Jurkat, Clone E6-1 (cell line): Measurements from ENCODE around the gene ETV7. TPM values are rescaled to one million over a fixed set of nuclear protein-coding genes. Genes with fewer than 3 reads are reported as not detected.
"Not testable (repeated sequence)": the region's sequence is repeated elsewhere in the genome, so short reads cannot be mapped to it uniquely, and the experiment has no call there.

Experiments
- DNase-seq: peaks from one replicate; pipeline ENCODE4 v3.0.0-alpha.2; 2011; ENCODE audit warnings: low read depth, low spot score
- H3K4me3 ChIP-seq: 2 replicates; pipeline ENCODE4 v1.5.1; 2011; ENCODE audit warnings: mild to moderate bottlenecking, low read length, control low read depth, moderate library complexity
- polyA plus RNA-seq: library from polyadenylated mRNA; unstranded; fragments of >200 nt; gene quantifications from one replicate; pipeline ENCODE4 v1.2.1, GENCODE V29; 2012; ENCODE audit warnings: missing spikeins; ENCODE audit not compliant: insufficient read length, insufficient read depth

Gene ETV7
- not detected for polyA plus RNA-seq

DNA sequence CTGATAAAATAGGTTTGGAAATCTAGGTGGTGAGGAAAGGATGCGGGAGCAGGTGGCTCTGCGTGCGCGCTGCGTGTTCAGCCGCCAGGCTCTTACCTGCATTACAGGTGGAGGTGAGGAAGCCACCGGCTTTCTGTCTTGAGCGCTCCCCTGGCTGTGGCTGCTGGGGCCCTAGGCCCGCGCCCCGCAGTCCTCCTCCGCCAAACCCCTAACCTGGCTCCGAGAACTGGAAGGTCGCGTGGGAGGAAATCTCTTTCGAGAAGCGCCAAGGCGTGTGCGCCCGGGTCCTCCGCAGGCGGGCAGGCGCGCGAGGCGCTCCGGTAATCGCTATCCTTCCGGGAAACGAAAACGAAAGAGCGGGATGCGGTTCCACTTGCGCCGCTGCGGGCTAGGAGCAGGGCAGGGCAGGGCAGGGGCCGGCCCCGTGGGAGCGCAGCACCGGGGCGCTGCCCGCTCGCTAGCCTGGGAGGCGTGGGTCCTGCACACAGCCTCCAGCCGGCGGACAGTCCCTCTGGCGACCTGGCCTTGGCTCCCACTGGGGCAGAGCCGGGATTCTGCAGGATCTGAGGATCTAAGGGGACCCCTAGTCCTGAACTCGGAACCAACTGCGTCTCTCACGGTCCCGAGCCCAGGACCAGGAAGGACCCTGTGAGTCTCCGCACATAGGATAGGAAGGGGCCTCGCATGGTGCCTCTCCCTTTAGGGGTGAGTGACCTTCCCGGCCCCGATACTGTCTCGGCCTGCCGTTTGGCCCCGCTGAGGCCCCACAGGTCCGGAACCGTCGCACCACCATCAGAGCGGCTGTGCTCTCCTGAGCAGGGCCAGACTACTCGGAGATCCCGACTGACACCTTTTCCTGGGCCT is at the start of gene ETV7:
Gene ETV7 (minus strand): TSS at position 230 of the 864 bp plus-strand sequence. CDS start 128 bp downstream, at position 102.
- no peak within 1 kb of the TSS; the same call in 1 of the 2 replicates for H3K4me3 ChIP-seq
- no peak for DNase-seq

- DNase-seq = no peak
- H3K4me3 ChIP-seq = no peak overlapping the region
These were observed 49.0 kb upstream of the ETV7 start for GRCh38 chr6:36436466-36436865.

DNA sequence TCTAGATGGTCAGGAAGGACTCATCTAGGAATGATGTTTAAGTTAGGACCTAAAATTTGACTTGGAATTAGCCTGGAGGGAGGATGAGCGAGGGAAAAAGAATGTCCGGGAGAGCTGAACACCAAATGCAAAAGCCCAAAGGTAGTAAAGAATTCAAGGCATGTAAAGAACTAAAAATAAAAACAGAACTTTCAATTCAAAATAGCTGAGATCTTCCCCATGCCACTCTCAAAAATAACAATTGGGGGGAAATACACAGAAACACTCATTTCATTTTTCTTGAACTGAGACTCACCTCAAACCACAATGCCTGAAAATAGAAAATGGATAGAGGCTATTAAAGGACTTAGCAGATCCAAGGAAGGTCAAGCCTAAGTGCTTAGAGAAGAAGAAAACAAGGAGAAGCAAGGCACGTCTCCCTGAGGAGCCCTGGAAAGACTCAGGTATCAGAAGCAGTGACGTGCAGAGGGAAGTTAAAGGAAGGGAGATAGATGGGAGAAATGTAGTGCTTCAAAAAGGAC is 44.7 kb upstream of the ETV7 start:
- H3K4me3 ChIP-seq = no peak overlapping the region
- no peak for DNase-seq

- H3K4me3 ChIP-seq = no peak overlapping the region
- DNase-seq = no peak
These were observed 43.7 kb upstream of the ETV7 start for GRCh38 chr6:36431197-36431596.

DNA sequence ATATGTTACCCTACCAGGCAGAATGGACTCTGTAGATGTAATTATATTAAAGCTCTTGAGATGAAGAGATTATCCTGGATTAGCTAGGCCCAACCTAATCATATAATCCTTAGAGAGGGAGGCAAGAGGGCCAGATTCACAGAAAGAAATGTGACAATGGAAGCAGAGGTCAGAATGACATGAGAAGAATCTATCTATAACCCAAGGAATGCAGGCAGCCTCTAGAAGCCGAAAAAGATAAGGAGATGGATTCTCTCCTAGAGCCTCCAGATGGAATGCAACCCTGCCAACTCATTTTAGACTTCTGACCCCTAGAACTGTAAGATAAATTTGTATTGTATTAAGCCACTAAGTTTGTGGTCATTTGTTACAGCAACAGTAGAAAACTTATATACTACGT is 42.9 kb upstream of the ETV7 start:
- DNase-seq = no peak
- H3K4me3 ChIP-seq = no peak overlapping the region

DNA sequence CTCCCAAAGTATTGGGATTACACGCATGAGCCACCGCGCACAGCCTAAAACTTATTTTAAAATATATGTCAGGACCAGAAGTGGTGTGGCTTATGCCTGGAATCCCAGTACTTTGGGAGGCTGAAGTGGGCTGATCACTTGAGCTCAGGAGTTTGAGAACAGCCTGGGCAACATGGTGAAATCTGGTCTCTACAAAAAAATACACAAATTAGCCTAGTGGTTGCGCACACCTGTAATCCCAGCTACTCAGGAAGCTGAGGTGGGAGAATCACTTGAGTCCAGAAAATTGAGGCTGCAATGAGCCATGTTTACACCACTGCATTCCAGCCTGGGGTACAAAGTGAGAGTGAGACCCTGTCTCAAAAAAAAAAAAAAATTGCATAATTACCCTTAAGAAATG is 41.4 kb upstream of the ETV7 start:
- no peak for DNase-seq

GRCh38 chr6:36426622-36427021 is 39.2 kb upstream of the ETV7 start:
- H3K4me3 ChIP-seq = no peak overlapping the region
- DNase-seq = no peak

More for the DNA sequence above, 41.4 kb upstream of the ETV7 start:
- H3K4me3 ChIP-seq = no peak overlapping the region

DNA sequence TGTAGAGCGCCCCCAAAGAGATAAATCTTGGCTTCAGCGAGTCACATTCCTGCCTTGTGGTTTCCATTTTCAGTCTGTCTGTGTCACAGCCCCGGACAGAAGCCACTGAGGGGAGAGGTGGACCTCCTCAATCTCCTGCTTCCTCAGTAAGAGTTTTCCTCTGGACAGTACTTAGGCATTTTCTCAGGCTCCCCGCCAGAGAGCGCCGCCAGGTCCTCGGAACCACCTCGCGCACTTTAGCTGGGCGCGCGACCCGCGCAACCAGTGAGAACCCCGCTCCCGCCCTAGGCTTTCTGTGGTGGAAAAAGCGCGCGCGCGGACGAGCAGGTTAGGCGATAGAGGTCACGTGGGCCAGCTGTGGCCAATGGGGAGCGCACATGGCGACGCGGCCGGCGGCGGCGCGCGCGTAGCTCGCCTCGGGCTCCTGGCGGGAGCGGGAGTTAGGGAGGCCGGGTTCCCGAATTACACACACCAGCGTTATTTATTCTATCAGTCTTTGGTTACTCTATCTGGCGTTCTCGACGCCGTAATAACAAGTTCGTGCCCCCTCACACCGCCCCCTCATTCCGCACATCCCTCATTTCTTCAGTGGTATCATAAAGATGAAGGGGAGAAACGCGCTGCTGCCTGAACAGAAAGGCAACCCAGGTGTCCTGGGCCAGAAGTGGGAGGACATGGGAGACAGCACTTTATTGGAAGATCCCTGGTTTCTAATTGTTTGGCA is 35.8 kb upstream of the ETV7 start:
- peak; percentile 95 for DNase-seq
- peak overlapping the region; percentile 66 for H3K4me3 ChIP-seq

GRCh38 chr6:36422714-36423100 is 35.2 kb upstream of the ETV7 start:
- no peak for DNase-seq
- peak overlapping the region; percentile 66 for H3K4me3 ChIP-seq

- H3K4me3 ChIP-seq = no peak overlapping the region
- no peak for DNase-seq
These were observed 31.8 kb upstream of the ETV7 start for GRCh38 chr6:36419310-36419709.

GRCh38 chr6:36418558-36418957 is 31.1 kb upstream of the ETV7 start:
- no peak for DNase-seq
- H3K4me3 ChIP-seq = no peak overlapping the region

DNA sequence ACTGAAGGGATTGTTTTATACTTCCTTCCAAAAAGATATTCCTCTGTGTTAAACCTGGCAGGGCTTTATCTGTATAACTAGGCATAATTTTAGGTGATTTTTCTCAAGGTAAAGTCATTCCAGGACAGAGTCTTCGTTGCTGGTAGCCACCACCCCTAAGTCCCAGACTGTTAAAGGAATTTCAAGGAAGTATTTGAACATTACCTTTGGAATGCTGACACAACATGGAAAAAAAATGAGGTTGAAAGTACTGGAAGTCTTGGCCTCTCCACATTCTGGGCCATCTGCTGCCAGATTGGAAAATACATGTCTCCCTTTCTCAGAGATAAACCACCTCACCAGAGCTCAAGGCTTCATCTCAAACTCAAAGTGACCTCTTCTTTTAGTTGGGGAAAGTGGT is 27.0 kb upstream of the ETV7 start:
- DNase-seq = no peak
- H3K4me3 ChIP-seq = no peak overlapping the region

- no peak for DNase-seq
- no peak overlapping the region for H3K4me3 ChIP-seq
These were observed 26.3 kb upstream of the ETV7 start for GRCh38 chr6:36413489-36414480.

GRCh38 chr6:36409718-36410117 is 22.2 kb upstream of the ETV7 start:
- not testable (repeated sequence) for DNase-seq, H3K4me3 ChIP-seq

DNA sequence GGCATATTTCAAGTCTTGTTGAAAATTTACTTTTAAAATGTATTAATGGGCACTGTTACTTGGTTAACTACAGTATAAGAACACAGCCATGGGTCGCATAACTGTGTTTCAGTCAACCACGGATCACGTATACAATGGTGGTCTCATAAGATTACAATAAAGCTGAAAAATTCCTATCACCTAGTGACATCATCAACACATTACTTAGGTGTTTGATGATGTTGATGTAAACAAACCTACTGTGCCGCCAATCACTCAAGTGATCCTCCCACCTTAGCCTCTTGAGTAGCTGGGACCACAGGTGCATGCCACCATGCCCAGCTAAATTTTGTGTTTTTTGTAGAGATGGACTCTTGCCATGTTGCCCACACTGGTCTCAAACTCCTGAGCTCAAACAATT is 16.7 kb upstream of the ETV7 start:
- H3K4me3 ChIP-seq = no peak overlapping the region
- no peak for DNase-seq

GRCh38 chr6:36402481-36402880 is 15.0 kb upstream of the ETV7 start:
- H3K4me3 ChIP-seq = no peak overlapping the region
- DNase-seq = no peak

DNA sequence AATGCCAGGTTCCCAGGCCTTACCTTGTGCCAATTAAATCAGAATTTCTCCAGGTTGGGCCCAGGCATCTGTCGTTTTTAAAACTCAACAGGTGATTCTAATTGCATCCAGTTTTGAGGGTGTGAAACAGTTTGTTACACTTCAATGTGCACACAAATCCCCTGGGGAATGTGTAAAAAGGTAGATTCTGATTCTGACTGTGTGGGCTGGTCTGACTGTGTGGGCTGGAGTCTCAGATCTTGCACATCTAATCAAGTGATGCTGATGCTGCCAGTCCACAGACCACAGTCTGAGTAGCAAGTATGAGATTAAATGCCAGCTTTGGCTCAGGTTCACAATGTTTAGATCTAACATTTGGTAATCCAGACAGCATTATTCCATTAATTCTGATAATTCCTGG is 12.5 kb upstream of the ETV7 start:
- H3K4me3 ChIP-seq = no peak overlapping the region
- DNase-seq = no peak

DNA sequence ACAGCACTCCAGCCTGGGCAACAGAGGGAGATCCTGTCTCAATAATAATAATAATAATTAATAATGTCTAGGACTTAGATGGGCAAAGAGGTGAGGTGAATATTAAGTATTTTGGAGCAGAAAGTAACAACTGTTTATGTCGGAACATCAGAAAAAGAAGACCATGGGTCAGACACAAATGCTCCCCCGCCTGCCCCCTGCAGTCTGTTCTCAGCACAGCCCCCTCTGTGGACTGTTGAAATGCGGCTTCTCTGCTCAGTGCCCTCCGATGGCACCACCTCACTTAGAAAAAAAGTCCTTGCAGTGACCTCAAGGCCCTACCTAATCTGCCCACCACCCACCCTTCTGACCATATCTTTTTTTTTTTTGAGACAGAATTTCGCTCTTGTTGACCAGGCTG is 5.2 kb upstream of the ETV7 start:
- H3K4me3 ChIP-seq = no peak overlapping the region
- DNase-seq = no peak

- no peak for DNase-seq
- H3K4me3 ChIP-seq = no peak overlapping the region
These were observed 1.9 kb upstream of the ETV7 start for GRCh38 chr6:36389353-36389752.
